ENCODE data around the gene HIVEP1.

HIVEP1 gene

GRCh38 chr6:12069891-12070529, 57.9 kb downstream of the HIVEP1 start:
- WGBS, 2 donors (ENCODE audit: extremely low coverage in 2 of 2, insufficient read length in 2 of 2, insufficient replicate concordance in 1 of 2) = no CpG with 5 or more reads among the region's 9 CpGs
- no peak overlapping the region for H3K18ac ChIP-seq (ENCODE audit: low read length)
- H3K4me1 ChIP-seq (ENCODE audit: control insufficient read depth in 2 of 2, insufficient read depth in 1 of 2, low read depth in 1 of 2, low read length in 2 of 2) = peaks cover 0 to 4% of the 10 kb centered on the region in 2 donors
- no peak overlapping the region for H3K9ac ChIP-seq (ENCODE audit: low read depth, low read length, poor library complexity)
- H2BK12ac ChIP-seq (ENCODE audit: low read length) = no peak overlapping the region
- no peak overlapping the region for H3K23ac ChIP-seq (ENCODE audit: low read depth, low read length, poor library complexity)
- H4K91ac ChIP-seq (ENCODE audit: low read depth, low read length, poor library complexity) = no peak overlapping the region
- H3K27ac ChIP-seq (replicated peaks; ENCODE audit: low read length) = no peak overlapping the region
- H3K27me3 ChIP-seq (ENCODE audit: control insufficient read depth in 3 of 3, insufficient read depth in 3 of 3, low read depth in 1 of 3, low read length in 3 of 3) = no peaks in the 10 kb centered on the region
- no peak overlapping the region for H2AK5ac ChIP-seq (ENCODE audit: low read depth, low read length)
- H3K4ac ChIP-seq (ENCODE audit: low read length) = no peak overlapping the region
- no peak overlapping the region for H2BK5ac ChIP-seq (ENCODE audit: low read length)
- no peak overlapping the region for H3K4me2 ChIP-seq (ENCODE audit: insufficient read depth, low read length, poor library complexity, severe bottlenecking)
- no peak overlapping the region for H2BK15ac ChIP-seq (ENCODE audit: low read length)
- H3K36me3 ChIP-seq (replicated peaks in 1 of 2; ENCODE audit: control insufficient read depth in 2 of 2, insufficient read depth in 2 of 2, low read length in 2 of 2) = no peaks in the 10 kb centered on the region
- no peak overlapping the region for H2AFZ ChIP-seq (ENCODE audit: low read length)
- peaks cover 9% of the 10 kb centered on the region for H3K79me1 ChIP-seq (ENCODE audit: low read depth, low read length)
- no peak overlapping the region for H3K4me3 ChIP-seq (ENCODE audit: low read length in 2 of 2)
- no peak overlapping the region for H4K8ac ChIP-seq (ENCODE audit: low read depth, low read length)
- H3K14ac ChIP-seq (ENCODE audit: low read length) = no peak overlapping the region
- DNase-seq (ENCODE audit: low spot score) = no peak
- no peaks in the 10 kb centered on the region for H3K9me3 ChIP-seq (replicated peaks in 1 of 2; ENCODE audit: control insufficient read depth in 2 of 2, insufficient read depth in 1 of 2, low read depth in 1 of 2, low read length in 2 of 2)
- no peak overlapping the region for H2BK120ac ChIP-seq (ENCODE audit: low read depth, low read length)

- DNase-seq (ENCODE audit: low spot score) = no peak
- Histone ChIP-seq H3K9me3 (replicated peaks in 1 of 2; ENCODE audit: control insufficient read depth in 2 of 2, insufficient read depth in 1 of 2, low read depth in 1 of 2, low read length in 2 of 2) (no peaks in the 10 kb centered on the region), H3K36me3 (replicated peaks in 1 of 2; ENCODE audit: control insufficient read depth in 2 of 2, insufficient read depth in 2 of 2, low read length in 2 of 2) (no peaks in the 10 kb centered on the region), H3K4me1 (ENCODE audit: control insufficient read depth in 2 of 2, insufficient read depth in 1 of 2, low read depth in 1 of 2, low read length in 2 of 2) (peaks cover 0 to 2% of the 10 kb centered on the region in 2 donors), H4K91ac (ENCODE audit: low read depth, low read length, poor library complexity) (no peak overlapping the region), H3K18ac (ENCODE audit: low read length) (no peak overlapping the region), H2AK5ac (ENCODE audit: low read depth, low read length) (no peak overlapping the region), H3K27ac (replicated peaks; ENCODE audit: low read length) (no peak overlapping the region), H2BK5ac (ENCODE audit: low read length) (no peak overlapping the region), H2AFZ (ENCODE audit: low read length) (no peak overlapping the region), H3K27me3 (ENCODE audit: control insufficient read depth in 3 of 3, insufficient read depth in 3 of 3, low read depth in 1 of 3, low read length in 3 of 3) (no peaks in the 10 kb centered on the region), H3K4me2 (ENCODE audit: insufficient read depth, low read length, poor library complexity, severe bottlenecking) (no peak overlapping the region), H4K8ac (ENCODE audit: low read depth, low read length) (no peak overlapping the region), H3K79me1 (ENCODE audit: low read depth, low read length) (peaks cover 6% of the 10 kb centered on the region), H3K9ac (ENCODE audit: low read depth, low read length, poor library complexity) (no peak overlapping the region), H2BK15ac (ENCODE audit: low read length) (no peak overlapping the region), H3K4ac (ENCODE audit: low read length) (no peak overlapping the region), H3K23ac (ENCODE audit: low read depth, low read length, poor library complexity) (no peak overlapping the region), H3K4me3 (ENCODE audit: low read length in 2 of 2) (no peak overlapping the region), H3K14ac (ENCODE audit: low read length) (no peak overlapping the region), H2BK12ac (ENCODE audit: low read length) (no peak overlapping the region), H2BK120ac (ENCODE audit: low read depth, low read length) (no peak overlapping the region)
- WGBS, 2 donors (ENCODE audit: extremely low coverage in 2 of 2, insufficient read length in 2 of 2, insufficient replicate concordance in 1 of 2) = no CpG with 5 or more reads among the region's 2 CpGs
Measured at GRCh38 chr6:12071064-12071615, 59.0 kb downstream of the HIVEP1 start.

- H4K91ac ChIP-seq (ENCODE audit: low read depth, low read length, poor library complexity) = no peak overlapping the region
- H4K8ac ChIP-seq (ENCODE audit: low read depth, low read length) = no peak overlapping the region
- H3K4me3 ChIP-seq (ENCODE audit: low read length in 2 of 2) = no peak overlapping the region
- no peak overlapping the region for H3K23ac ChIP-seq (ENCODE audit: low read depth, low read length, poor library complexity)
- H3K79me1 ChIP-seq (ENCODE audit: low read depth, low read length) = peaks cover 3% of the 10 kb centered on the region
- WGBS, 2 donors (ENCODE audit: extremely low coverage in 2 of 2, insufficient read length in 2 of 2, insufficient replicate concordance in 1 of 2) = no CpG with 5 or more reads among the region's 9 CpGs
- no peak overlapping the region for H2AK5ac ChIP-seq (ENCODE audit: low read depth, low read length)
- no peak overlapping the region for H2BK5ac ChIP-seq (ENCODE audit: low read length)
- H2BK120ac ChIP-seq (ENCODE audit: low read depth, low read length) = no peak overlapping the region
- H3K4ac ChIP-seq (ENCODE audit: low read length) = no peak overlapping the region
- H2AFZ ChIP-seq (ENCODE audit: low read length) = no peak overlapping the region
- H3K9me3 ChIP-seq (replicated peaks in 1 of 2; ENCODE audit: control insufficient read depth in 2 of 2, insufficient read depth in 1 of 2, low read depth in 1 of 2, low read length in 2 of 2) = no peaks in the 10 kb centered on the region
- no peak overlapping the region for H2BK12ac ChIP-seq (ENCODE audit: low read length)
- no peak overlapping the region for H3K4me2 ChIP-seq (ENCODE audit: insufficient read depth, low read length, poor library complexity, severe bottlenecking)
- H3K14ac ChIP-seq (ENCODE audit: low read length) = no peak overlapping the region
- no peaks in the 10 kb centered on the region for H3K27me3 ChIP-seq (ENCODE audit: control insufficient read depth in 3 of 3, insufficient read depth in 3 of 3, low read depth in 1 of 3, low read length in 3 of 3)
- H3K9ac ChIP-seq (ENCODE audit: low read depth, low read length, poor library complexity) = no peak overlapping the region
- no peak overlapping the region for H3K27ac ChIP-seq (replicated peaks; ENCODE audit: low read length)
- H3K36me3 ChIP-seq (replicated peaks in 1 of 2; ENCODE audit: control insufficient read depth in 2 of 2, insufficient read depth in 2 of 2, low read length in 2 of 2) = peaks cover 0 to 2% of the 10 kb centered on the region in 2 donors
- H2BK15ac ChIP-seq (ENCODE audit: low read length) = no peak overlapping the region
- peaks cover 0 to 2% of the 10 kb centered on the region in 2 donors for H3K4me1 ChIP-seq (ENCODE audit: control insufficient read depth in 2 of 2, insufficient read depth in 1 of 2, low read depth in 1 of 2, low read length in 2 of 2)
- H3K18ac ChIP-seq (ENCODE audit: low read length) = no peak overlapping the region
- DNase-seq (ENCODE audit: low spot score) = no peak
Measured at GRCh38 chr6:12075067-12075563, 63.0 kb downstream of the HIVEP1 start.

GRCh38 chr6:12077021-12077710, 65.1 kb downstream of the HIVEP1 start:
- no CpG with 5 or more reads among the region's 9 CpGs for WGBS, 2 donors (ENCODE audit: extremely low coverage in 2 of 2, insufficient read length in 2 of 2, insufficient replicate concordance in 1 of 2)
- no peak overlapping the region for H3K4me2 ChIP-seq (ENCODE audit: insufficient read depth, low read length, poor library complexity, severe bottlenecking)

More at GRCh38 chr6:12077021-12077710, 65.1 kb downstream of the HIVEP1 start:
- H2AFZ ChIP-seq (ENCODE audit: low read length) = no peak overlapping the region
- peaks cover 0 to 4% of the 10 kb centered on the region in 2 donors for H3K4me1 ChIP-seq (ENCODE audit: control insufficient read depth in 2 of 2, insufficient read depth in 1 of 2, low read depth in 1 of 2, low read length in 2 of 2)
- H4K8ac ChIP-seq (ENCODE audit: low read depth, low read length) = no peak overlapping the region
- H3K9ac ChIP-seq (ENCODE audit: low read depth, low read length, poor library complexity) = no peak overlapping the region
- no peaks in the 10 kb centered on the region for H3K27me3 ChIP-seq (ENCODE audit: control insufficient read depth in 3 of 3, insufficient read depth in 3 of 3, low read depth in 1 of 3, low read length in 3 of 3)
- H3K9me3 ChIP-seq (replicated peaks in 1 of 2; ENCODE audit: control insufficient read depth in 2 of 2, insufficient read depth in 1 of 2, low read depth in 1 of 2, low read length in 2 of 2) = no peaks in the 10 kb centered on the region
- H3K27ac ChIP-seq (replicated peaks; ENCODE audit: low read length) = no peak overlapping the region
- no peak overlapping the region for H2BK120ac ChIP-seq (ENCODE audit: low read depth, low read length)
- H3K18ac ChIP-seq (ENCODE audit: low read length) = no peak overlapping the region
- H3K4me3 ChIP-seq (ENCODE audit: low read length in 2 of 2) = no peak overlapping the region
- no peak overlapping the region for H3K4ac ChIP-seq (ENCODE audit: low read length)
- no peak overlapping the region for H2BK15ac ChIP-seq (ENCODE audit: low read length)
- no peak overlapping the region for H2AK5ac ChIP-seq (ENCODE audit: low read depth, low read length)
- no peak overlapping the region for H2BK12ac ChIP-seq (ENCODE audit: low read length)
- H3K23ac ChIP-seq (ENCODE audit: low read depth, low read length, poor library complexity) = no peak overlapping the region
- no peak for DNase-seq (ENCODE audit: low spot score)
- H2BK5ac ChIP-seq (ENCODE audit: low read length) = no peak overlapping the region
- H3K36me3 ChIP-seq (replicated peaks in 1 of 2; ENCODE audit: control insufficient read depth in 2 of 2, insufficient read depth in 2 of 2, low read length in 2 of 2) = peaks cover 0 to 2% of the 10 kb centered on the region in 2 donors
- H3K79me1 ChIP-seq (ENCODE audit: low read depth, low read length) = no peaks in the 10 kb centered on the region
- no peak overlapping the region for H3K14ac ChIP-seq (ENCODE audit: low read length)
- H4K91ac ChIP-seq (ENCODE audit: low read depth, low read length, poor library complexity) = no peak overlapping the region

Measured in neuronal stem cell (in vitro differentiated cells).